Prostate gland (tissue), 2 donors: ENCODE measurements around the gene PCDHA2. TPM values are rescaled to one million over a fixed set of nuclear protein-coding genes. Genes with fewer than 3 reads are reported as not detected.

Experiments used
- DNase-seq: peaks from one replicate; pipeline ENCODE4 v3.0.0-alpha.2; 2019; ENCODE audit warnings: low spot score
- H3K27ac ChIP-seq, 2 donors: fragments of 200-600 bp; sonication (generic); 2 replicates each; pipeline ENCODE4 v1.5.1; 2017 to 2019
- H3K27me3 ChIP-seq: fragments of 200-600 bp; sonication (generic); replicated peaks from 2 replicates; pipeline ENCODE4 v1.5.1; 2019; ENCODE audit not compliant: insufficient read depth
- H3K36me3 ChIP-seq, 2 donors: fragments of 200-600 bp; sonication (generic); 1 replicate in 1 of 2; 2 replicates in 1 of 2; pipeline versions ENCODE4 v1.5.1 to v1.8.1; 2017 to 2019
- H3K4me1 ChIP-seq: fragments of 200-600 bp; sonication (generic); replicated peaks from 2 replicates; pipeline ENCODE4 v1.5.1; 2019
- H3K4me3 ChIP-seq, 2 donors: fragments of 200-600 bp; sonication (generic); 2 replicates each; pipeline ENCODE4 v1.5.1; 2017 to 2019
- H3K9me3 ChIP-seq: fragments of 200-600 bp; sonication (generic); 2 replicates; pipeline ENCODE4 v1.5.1; 2017
- CTCF ChIP-seq, 4 experiments: fragments of 200-600 bp in 2 of 4; fragments of 450-650 bp in 2 of 4; sonication (generic) in 2 of 4; IDR thresholded peaks; 1 replicate in 3 of 4; 2 replicates in 1 of 4; pipeline ENCODE4 v1.5.1; 2016 to 2019; ENCODE audit warnings: antibody characterized with exemption in 4 of 4, mild to moderate bottlenecking in 2 of 4, moderate library complexity in 2 of 4
- POLR2A ChIP-seq: fragments of 450-650 bp; IDR thresholded peaks from one replicate; pipeline ENCODE4 v1.6.1; 2016; ENCODE audit warnings: antibody characterized with exemption, mild to moderate bottlenecking
- POLR2AphosphoS5 ChIP-seq: sonication (generic); formaldehyde crosslinking; IDR thresholded peaks from one replicate; pipeline ENCODE4 v1.6.1; 2017; ENCODE audit warnings: antibody characterized with exemption
- WGBS: methylation state at CpG from one replicate; pipeline ENCODE4 v1.1.5; 2018; 5-methylcytosine and 5-hydroxymethylcytosine counted together
- intact Hi-C: fragments of 100-400 bp; cut with DNase I; formaldehyde crosslinking; loops from one replicate; pipeline ENCODE4 v1.14.2; 2022
- total RNA-seq, 2 donors: library from RNA; depleted of rRNA; stranded (reverse); fragments of >200 nt; gene quantifications; one replicate each; pipeline ENCODE4 v1.1.0, GENCODE V29; 2016

PCDHA2 gene
- under 1 TPM in 1 of 2 donors, not detected in 1; 0.80 TPM for total RNA-seq

DNA sequence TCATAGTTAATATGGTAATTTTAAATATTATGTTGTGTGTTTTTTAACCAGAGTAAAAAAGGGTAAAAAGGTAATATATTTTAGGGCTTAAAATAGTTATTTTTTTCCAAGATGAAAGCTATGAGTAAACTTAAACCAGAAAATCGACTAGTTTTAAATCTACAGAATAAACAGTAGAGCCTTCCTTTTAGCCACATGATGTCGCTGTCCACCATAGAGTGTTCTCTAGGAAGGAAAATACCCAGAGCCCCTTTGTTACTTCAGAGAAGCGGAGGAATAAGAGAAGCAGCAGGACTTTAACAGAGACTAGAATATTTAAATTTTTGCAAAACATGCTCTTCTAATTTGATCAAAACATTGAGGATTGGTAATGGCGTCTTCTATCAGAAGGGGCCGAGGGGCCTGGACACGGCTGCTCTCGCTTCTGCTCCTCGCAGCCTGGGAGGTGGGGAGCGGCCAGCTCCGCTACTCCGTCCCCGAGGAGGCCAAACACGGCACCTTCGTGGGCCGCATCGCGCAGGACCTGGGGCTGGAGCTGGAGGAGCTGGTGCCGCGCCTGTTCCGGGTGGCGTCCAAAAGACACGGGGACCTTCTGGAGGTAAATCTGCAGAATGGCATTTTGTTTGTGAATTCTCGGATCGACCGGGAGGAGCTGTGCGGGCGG, at the start of gene PCDHA2:
Gene PCDHA2 (plus strand): TSS at position 258 of the 664 bp plus-strand sequence.
- no peak within 1 kb of the TSS for H3K4me3 ChIP-seq
- H3K4me1 ChIP-seq = no peaks in the 10 kb centered on the region
- TF ChIP-seq POLR2AphosphoS5 (no peak), CTCF (IDR thresholded peaks at IDR 0.05) (no peak), POLR2A (no peak)
- no peaks in the 10 kb centered on the region for H3K9me3 ChIP-seq
- no peak within 1 kb of the TSS for H3K27ac ChIP-seq
- no peak for DNase-seq
- intact Hi-C loops = no loop called here
- H3K27me3 ChIP-seq = no peaks in the 10 kb centered on the region
- 29% methylated on average over 27 of the region's 27 CpGs for WGBS
- H3K36me3 ChIP-seq = no peaks in the 10 kb centered on the region

GRCh38 chr5:140753561-140753960, 41.1 kb upstream of the PCDHA2 start:
- Histone ChIP-seq H3K4me1 (no peaks in the 10 kb centered on the region), H3K4me3 (no peak overlapping the region), H3K36me3 (no peaks in the 10 kb centered on the region), H3K9me3 (no peaks in the 10 kb centered on the region), H3K27me3 (no peaks in the 10 kb centered on the region), H3K27ac (no peak overlapping the region)
- TF ChIP-seq POLR2AphosphoS5 (no peak), POLR2A (no peak), CTCF (IDR thresholded peaks at IDR 0.05) (no peak)
- 86% methylated on average over 5 of the region's 5 CpGs for WGBS
- intact Hi-C loops = no loop called here
- DNase-seq = no peak

GRCh38 chr5:140764177-140764973, 30.3 kb upstream of the PCDHA2 start:
- DNase-seq = no peak
- 87% methylated on average over 2 of the region's 2 CpGs for WGBS
- intact Hi-C loops = no loop called here
- TF ChIP-seq POLR2AphosphoS5 = no peak
- TF ChIP-seq CTCF (IDR thresholded peaks at IDR 0.05) = no peak
- TF ChIP-seq POLR2A = no peak
- Histone ChIP-seq H3K27ac (no peak overlapping the region), H3K27me3 (no peaks in the 10 kb centered on the region), H3K4me1 (no peaks in the 10 kb centered on the region), H3K4me3 (no peak overlapping the region), H3K36me3 (no peaks in the 10 kb centered on the region), H3K9me3 (peaks cover 3% of the 10 kb centered on the region)

GRCh38 chr5:140767444-140767843, 27.2 kb upstream of the PCDHA2 start:
- H3K36me3 ChIP-seq = no peaks in the 10 kb centered on the region
- TF ChIP-seq CTCF (IDR thresholded peaks at IDR 0.05) (no peak), POLR2AphosphoS5 (no peak), POLR2A (no peak)
- no peaks in the 10 kb centered on the region for H3K27me3 ChIP-seq
- peaks cover 3% of the 10 kb centered on the region for H3K9me3 ChIP-seq
- no peak overlapping the region for H3K27ac ChIP-seq
- no peak overlapping the region for H3K4me3 ChIP-seq
- 82% methylated on average over 4 of the region's 4 CpGs for WGBS
- H3K4me1 ChIP-seq = no peaks in the 10 kb centered on the region
- no peak for DNase-seq
- intact Hi-C loops = no loop called here

GRCh38 chr5:140780512-140780911, 14.1 kb upstream of the PCDHA2 start:
- Histone ChIP-seq H3K27me3 (no peaks in the 10 kb centered on the region), H3K4me3 (no peak overlapping the region), H3K4me1 (no peaks in the 10 kb centered on the region), H3K9me3 (no peaks in the 10 kb centered on the region), H3K36me3 (no peaks in the 10 kb centered on the region), H3K27ac (no peak overlapping the region)
- no peak for TF ChIP-seq POLR2A
- no peak for TF ChIP-seq CTCF (IDR thresholded peaks at IDR 0.05)
- TF ChIP-seq POLR2AphosphoS5 = no peak
- intact Hi-C loops = no loop called here
- no peak for DNase-seq
- 96% methylated on average over 1 of the region's 1 CpG for WGBS
